ENCODE data around the gene FZR1.
A peak's percentile ranks its signal among the peaks of the same experiment; 100 is the strongest.
"Not testable (repeated sequence)": the region's sequence is repeated elsewhere in the genome, so short reads cannot be mapped to it uniquely, and the experiment has no call there.

Gene FZR1

DNA sequence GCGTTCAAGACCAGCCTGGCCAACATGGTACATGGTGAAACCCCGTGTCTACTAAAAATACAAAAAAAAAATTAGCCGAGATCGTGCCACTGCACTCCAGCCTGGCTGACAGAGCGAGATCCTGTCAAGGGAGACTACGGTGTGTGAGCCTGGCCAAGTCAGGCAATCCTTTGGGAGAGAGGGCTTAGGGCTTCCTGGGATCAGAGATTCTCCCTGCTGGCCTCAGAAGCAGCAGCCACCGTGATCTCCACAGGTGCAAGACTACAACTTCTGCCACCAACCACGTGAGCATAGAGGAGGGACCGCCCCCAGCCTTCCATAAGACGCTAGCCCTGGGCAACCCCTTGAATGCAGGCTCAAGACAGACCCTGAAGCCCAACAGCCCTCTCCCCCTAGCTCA, 43.7 kb downstream of the FZR1 start:
- no peak for DNase-seq

DNA sequence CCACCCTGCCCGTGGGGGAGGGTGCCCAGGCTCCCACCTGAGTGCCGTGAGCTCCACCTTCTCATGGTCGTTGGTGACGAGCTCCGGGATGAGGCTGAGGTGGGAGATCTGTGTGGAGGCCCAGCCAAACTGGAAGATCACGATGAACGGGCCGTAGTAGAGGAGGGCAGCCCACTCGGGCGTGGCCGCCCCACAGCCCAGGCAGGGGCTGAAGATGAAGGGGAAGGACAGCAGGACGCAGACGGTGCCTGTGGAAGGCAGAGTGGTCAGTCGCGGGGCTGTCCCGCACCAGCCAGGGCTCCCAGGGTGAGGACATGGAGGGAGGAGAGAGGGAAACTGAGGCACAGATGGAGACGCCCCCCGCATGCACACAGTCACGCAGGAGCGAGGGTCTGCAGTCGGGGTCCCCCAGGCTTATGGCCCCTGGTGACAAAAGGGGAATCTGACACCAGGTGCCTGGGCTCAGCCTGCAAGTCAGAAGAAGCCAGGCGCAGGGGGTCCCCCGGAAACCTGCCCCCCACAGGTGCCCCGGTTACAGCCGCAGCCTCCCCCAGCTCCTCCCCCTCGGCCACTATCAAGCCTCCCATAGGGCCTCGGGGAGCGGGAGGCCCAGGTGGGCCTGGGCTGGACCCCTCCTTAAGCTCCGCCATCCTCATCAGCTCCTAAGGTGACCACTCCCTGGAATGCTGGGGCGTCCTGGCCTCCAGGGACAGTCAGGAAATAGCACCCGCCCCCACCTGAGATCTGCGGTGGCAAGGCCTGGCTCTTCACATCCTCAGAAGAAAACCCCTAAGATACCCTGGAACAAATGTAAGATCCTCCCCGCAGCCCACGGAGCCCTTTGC, 45.1 kb downstream of the FZR1 start:
- no peak for DNase-seq

DNA sequence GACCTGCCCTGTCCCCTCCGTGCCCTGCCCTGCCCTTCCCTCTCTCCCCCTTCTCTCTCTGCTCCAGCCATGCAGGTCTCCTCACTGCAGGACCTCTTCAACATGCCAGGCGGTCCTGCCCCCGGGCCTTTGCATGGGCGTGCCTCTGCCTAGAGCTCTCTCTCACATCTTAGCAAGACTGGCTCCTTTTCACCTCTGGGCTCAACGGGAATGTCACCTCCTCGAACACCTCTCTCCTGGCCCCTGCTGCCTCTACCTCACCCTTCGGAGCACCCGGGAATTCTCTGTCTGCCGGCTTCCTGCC, 45.6 kb downstream of the FZR1 start:
- DNase-seq, result no peak

DNA sequence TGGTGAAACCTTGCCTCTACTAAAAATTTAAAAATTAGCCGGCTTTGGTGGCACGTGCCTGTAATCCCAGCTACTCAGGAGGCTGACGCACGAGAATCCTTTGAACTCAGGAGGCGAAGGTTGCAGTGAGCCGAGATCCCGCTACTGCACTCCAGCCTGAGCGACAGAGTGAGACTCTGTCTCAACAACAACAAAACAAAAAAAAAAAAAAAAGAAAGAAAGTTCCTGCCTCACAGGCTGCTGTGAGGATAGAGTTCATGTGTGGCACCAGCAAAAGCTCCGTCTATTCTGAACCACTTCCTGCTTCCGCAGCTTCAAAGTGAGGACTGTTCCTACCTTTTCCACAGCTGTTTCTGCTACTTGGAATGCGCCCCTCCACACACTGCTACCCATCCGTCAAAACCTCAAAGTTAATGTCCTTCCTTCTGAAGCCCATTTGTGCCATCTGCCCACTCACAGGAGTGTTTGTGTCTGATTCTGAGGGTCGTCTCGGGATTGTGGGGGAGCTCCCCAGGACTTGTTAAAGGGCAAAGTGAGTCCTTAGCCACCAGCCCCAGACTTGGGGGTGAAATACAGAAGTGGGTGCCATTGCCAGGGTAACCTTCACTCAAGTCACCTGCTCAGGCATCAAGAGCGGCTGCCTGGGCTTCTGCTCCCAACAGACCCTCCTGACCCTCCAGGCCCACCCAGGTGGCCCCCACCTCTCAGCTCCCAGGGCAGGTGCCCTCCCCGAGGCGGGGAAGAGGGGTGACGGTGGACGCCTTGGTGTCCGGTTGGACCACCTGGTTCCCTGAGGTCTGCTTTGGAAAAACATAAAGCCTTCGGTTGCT, 48.4 kb downstream of the FZR1 start:
- DNase-seq, result no peak

DNA sequence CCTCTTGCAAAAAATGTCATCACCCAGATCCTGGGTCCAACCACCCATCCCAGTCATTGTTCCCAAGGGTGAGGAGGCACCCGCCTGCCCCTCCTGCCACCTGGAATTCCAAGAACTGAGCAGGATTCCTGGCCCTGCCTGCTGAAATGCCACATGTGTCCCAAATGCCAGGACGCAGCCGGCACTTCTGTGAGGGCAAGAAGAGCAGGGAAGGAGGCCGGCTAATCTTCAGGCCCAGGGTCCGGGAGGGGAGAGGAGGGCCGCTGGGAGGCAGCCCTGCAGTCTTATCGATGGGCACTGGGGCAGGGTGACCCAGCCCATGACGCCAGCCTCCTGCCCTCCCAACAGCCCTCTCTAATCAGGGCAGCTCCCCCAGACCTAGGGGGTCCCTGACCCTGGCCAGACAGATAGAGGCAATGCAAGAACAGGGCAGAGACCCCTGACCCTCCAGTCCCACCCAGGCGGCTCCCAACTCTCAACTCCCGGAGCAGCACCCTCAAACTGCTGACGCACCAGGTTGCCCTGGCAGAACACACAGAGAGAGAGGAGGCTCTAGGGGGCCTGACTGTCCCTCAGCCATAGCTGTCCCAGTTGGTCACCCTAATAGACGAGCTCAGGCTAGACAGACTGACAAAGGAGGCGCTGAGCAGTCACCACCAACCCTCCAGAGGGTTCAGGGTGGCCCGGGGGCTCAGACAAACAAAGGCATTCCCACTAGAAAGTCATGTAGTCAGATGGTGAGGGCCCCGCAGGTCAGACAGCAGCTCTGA, 49.7 kb downstream of the FZR1 start:
- DNase-seq, result no peak

DNA sequence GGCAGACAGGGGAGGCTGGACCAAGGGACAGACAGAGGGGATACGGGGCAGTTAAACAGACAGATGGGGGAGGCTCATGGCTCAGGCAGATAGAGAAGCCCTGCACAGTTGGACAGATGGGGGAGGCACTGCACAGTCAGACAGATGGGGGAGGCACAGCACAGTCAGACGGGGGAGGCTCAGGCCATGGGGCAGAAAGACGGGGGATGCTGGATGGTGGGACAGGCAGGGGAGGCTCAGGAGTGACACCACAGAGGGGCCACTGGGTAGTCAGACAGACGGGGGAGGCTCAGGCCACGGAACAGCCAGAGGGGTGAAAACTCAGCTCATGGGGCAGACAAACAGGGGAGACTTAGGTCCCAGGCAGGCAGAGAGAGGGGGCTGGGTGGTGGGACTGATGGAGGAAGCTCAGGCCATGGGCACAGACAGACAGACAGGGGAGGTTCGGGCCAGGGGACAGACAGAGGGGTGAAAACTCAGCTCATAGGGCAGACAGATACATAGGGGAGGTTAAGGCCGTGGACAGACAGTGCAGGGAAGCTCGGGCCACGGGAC, 50.4 kb downstream of the FZR1 start:
- no peak for DNase-seq

DNA sequence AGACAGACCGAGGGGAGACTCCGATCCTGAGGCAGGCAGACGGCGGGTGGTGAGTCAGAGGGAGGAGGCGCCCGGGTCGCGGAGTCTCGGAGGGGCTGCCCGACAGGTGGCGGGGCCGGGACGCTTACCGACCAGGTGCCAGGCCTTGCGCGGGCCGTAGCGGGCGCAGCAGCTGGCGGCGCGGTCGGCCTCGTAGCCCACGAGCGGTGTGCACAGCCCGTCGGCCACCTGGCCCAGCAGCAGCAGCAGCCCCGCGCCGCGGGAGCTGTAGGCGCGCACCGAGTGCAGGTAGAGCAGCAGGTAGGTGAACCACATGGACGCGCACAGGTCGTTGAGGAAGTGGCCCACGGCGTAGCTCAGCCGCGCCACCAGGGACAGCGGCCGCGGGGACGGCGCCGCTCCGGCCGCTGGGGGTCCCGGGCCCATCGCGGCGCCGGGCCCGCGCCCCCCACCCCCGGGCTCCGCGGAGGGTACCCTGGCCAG, 50.9 kb downstream of the FZR1 start:
- DNase-seq, result no peak

DNA sequence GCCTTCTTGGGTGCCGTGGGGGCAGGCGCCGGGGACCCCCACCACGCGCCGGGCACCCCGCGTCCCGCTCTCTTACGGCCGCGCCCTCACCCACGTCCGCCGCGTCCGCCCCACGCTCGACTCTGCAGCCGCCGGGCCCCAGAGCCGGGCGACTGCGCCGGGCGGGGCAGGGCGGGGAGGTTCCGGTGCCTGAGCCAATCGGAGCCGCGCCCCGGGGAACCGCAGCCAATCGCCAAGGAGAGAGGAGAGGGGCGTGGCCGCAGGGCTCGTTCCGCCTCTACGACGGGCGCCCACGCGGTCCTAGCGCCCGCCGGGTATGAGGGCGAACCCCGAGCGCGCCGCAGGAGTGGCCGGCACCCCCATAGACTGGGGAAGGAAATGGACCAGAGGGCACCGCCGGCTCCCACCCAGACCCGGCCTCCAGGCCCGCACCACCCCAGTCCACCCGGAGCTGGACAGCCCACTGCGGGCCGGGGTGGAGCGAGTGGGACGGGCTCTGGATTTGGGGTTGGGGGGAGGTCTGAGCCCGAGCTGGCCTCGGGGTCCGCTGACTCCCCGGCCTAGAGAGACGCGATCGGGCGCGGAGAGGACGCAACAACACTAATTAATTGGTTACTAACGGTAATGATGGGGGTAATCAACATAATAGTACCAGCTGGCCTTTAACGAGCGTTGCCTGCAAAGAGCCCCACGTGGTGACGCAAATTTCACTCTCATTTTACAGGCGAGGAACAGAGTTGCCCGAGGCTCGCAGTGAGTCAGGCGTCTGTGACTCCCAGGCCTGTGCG, 51.5 kb downstream of the FZR1 start, which contains the start of gene MFSD12:
TSS of gene MFSD12 (minus strand) at position 126 of the 788 bp plus-strand sequence. CDS start 183 bp downstream, outside the sequence.
- peak; percentile 57 for DNase-seq

DNA sequence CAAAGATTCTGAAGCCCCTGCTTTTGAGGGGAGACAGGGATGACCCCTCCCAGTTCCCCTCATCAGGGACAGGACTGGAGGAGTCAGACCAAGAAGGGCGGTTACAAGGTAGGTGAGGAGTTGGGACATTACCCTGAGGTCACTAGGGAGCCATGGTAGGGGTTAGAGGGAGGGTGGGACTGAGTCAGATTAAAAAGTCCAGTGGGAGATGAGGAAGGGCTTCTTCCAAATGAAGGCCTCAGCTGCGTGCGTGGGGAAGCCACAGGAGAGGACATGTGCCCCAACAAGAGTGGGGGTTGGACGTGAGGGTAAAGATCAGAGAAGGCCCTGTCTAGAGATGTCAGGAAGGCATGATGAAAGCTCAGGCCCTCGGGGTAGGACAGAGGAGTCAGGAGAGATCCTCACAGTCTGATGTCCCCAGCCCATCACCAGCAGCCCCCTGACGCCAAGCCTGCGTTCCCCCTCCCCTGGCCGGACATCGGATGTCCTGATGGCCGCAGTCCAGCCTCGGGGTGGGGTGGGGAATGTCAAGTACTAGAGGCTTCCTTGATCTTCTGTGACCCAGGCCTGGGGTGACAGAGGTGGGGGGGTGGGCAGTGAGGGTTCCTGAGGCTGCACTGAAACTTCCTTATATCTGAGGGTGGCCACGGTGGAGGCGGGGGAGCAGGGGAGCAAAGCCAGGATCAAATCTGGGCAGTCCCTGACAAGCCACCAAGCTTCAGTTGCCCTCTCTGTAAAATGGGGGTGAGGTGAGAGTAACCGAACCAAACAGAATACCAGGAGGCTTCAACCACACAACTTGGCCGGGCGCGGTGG, 57.8 kb downstream of the FZR1 start:
- no peak for DNase-seq

DNA sequence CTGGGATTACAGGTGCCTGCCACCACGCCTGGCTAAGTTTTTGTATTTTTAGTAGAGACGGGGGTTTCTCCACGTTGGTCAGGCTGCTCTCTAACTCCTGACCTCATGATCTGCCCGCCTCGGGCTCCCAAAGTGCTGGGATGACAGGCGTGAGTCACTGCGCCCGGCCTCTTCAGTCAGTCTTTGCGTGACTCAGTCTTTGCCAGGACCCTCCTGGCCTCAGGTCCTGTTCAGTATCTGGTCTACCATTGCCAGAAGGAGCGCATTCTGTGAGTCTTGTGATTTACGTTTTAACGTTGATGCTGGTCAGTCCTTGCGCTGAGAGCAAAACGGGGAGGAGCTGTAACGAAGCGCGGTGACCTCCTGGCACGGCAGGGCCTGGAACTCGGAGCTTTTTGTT, 59.0 kb downstream of the FZR1 start:
- no peak for DNase-seq

DNA sequence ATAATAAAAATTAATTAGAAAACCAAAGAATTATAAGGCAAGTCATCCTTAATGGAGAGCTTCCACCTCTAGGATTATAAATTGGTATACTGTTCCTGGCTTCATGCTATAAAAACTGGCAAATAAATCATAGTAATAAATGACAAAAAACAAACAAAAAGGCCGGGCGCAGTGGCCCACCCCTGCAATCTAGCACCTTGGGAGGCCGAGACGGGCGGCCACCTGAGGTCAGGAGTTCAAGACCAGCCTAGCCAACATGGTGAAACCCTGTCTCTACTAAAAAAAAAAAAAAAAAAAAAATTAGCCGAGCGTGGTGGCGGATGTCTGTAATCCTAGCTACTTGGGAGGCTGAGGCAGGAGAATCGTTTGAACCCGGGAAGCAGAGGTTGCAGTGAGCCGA, 63.9 kb downstream of the FZR1 start:
- not testable (repeated sequence) for DNase-seq

DNA sequence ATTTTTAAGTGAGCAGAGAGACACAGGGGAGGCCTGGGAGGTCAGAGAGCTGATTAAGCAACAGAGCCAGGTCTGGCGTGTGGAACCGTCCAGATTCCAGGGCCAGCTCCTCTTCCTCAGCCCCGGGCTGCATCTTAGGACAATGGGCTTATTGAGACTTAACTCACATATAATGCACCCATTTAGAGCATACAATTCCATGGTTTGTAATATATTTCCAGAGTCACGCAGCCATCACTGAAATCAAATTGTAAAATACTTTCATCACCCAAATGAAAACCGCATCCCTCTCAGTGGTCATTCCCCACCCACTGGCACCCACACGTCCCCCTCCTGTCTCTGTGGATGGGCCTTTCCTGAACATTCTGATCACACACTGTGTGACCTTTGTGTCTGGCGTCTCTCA, 64.5 kb downstream of the FZR1 start:
- no peak for DNase-seq

DNA sequence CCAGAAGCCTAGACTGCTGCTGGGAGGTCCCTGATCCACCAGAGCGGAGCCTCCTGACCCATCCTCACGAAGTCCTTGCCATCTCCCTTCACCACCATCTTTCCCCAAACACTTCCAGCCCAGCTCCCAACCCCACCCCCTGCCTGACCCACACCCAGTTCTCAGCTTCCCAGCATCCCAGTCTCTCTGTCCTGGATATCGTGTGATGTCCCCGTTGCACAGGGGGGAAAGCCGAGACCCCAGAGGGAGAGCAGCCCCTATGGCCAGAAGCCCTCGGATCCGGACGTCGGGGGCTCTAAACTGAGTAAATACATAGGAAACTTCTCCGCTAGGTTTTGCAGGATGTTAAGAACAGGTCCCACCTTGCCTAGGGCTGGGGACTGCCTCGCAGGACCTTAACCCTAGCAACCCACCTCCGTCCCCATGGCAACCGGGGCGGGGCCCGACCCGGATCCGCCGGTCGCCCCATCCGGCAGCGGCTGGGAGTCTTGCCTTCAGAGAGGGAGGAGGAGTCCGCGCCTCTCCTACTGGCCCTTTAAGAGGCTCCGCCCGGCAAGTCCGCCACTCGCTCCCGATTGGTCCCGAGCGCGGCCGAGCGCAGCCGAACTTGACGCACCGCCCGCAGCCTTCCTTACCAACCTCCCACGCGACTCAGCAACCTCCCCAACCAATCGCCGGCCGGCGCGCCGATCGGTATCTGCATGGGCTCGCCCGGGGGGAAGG, 66.2 kb downstream of the FZR1 start:
- DNase-seq, result peak; percentile 85

DNA sequence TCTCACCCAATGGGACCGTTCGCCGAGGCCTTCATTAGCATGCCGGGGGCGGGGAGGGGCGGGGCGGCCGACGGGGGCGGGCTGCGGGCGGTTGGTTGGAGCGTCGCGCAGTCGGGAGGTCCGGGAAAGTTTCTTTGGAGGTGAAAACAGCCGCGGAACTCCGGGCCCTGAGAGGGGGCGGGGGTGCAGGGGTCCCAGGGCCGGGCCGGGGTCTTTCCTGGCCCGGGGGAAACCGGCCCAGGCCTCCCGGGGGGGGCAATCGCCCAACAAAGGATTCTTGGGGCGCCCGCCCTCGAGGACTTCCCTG, 66.7 kb downstream of the FZR1 start, which contains the start of gene HMG20B:
TSS of gene HMG20B (plus strand) at position 90 of the 307 bp plus-strand sequence. CDS start 366 bp downstream, outside the sequence.
- no peak for DNase-seq

DNA sequence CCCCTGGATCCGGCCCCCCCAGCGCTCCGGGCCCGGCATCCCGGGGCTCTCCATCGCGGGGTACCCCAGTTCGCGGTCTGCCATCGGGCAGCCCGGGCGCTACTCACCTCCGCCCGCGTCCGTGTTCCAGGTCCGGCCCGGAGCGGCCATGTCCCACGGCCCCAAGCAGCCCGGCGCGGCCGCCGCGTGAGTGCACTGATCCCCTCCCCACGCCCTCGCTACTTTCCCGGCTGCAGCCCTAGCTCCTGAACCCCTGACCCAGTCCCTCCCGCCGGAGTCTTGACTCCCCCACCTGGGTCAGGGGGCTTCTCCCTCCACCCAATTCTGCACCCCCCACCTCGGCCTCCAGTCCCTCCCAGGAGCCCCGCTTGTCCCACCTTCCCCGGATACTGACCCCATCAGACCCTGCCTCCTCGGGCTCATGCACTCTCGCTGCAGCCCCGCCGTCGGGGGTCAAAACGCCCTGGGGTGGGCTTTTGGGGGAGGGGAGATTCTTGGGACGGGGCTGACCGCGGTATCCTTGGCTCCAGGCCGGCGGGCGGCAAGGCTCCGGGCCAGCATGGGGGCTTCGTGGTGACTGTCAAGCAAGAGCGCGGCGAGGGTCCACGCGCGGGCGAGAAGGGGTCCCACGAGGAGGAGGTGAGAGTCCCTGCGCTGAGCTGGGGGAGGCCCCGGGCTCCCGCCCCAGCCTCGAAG, 67.2 kb downstream of the FZR1 start:
- no peak for DNase-seq

DNA sequence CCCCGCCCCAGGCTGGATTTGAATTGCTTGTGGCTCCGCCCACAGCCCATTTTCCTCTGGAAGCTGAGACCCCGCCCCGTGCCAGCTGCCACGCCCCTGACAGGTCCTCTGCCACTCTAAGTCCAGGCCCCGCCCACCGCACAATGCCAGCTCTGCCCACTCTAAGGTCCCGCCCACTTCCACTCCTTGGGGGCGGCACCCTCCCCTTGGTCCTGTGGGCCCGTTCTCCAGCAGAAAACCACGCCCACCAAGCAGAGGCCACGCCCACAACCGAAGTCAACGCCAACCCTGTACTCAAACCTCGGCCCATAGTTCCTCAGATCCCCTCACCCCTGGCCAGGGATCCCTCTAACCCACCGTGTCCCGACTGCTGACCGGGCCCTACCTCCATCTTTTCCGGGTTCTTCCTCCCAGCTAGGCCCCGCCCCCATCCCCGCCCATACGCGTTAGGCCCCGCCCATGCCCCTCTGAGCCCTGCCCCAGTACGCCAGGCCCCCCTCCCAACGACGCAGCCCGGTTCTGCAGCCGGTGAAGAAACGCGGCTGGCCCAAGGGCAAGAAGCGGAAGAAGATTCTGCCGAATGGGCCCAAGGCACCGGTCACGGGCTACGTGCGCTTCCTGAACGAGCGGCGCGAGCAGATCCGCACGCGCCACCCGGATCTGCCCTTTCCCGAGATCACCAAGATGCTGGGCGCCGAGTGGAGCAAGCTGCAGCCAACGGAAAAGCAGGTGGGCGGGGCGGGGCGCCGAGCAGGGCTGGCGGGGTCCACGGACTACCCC, 67.9 kb downstream of the FZR1 start:
- peak; percentile 13 for DNase-seq

DNA sequence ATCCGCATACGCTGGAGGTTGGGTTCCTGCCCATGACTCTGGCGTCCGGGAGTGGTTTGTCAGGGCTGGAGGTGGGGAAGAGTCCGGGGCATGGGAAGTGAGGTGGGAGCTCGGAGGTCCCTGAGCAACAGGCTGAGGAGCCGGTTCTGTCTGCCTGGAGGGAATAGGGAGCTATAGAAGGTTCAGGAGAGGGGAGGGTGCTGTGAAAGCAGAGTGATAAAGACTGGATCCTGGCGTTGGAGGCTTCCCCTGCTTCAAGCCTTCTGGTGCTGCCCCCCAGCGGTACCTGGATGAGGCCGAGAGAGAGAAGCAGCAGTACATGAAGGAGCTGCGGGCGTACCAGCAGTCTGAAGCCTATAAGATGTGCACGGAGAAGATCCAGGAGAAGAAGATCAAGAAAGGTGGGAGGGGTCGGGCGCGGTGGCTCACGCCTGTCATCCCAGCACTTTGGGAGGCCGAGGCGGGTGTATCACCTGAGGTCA, 69.2 kb downstream of the FZR1 start:
- DNase-seq, result no peak

DNA sequence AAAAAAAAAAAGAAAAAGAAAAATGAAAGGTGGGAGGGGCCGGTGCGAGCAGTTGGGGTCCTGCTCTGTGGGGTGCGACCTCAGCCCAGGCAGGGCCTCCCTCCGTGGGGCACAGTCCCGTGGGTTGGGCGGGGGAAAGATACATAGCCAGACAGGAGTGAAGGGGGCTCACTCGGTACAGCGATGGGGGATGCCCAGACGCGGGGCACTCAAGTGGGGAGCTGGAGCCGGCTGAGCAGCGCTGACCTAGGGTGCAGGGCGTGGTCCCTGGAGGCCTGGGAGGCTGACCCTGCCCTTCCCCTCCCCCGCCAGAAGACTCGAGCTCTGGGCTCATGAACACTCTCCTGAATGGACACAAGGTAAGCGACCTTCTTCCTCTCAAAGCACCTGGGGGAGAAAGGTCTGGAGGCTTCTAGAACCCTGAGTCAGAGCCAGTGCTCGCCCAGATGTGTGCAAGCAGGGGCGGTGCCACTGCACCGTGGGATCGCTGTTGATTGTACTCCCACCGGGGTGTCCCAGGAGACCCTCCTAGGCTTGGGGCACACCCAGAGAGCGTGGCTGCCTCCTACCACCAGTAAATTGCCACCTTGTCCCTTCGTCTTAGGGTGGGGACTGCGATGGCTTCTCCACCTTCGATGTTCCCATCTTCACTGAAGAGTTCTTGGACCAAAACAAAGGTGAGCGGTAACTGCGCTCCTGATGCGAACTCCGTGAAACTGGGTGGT, 70.0 kb downstream of the FZR1 start:
- DNase-seq, result no peak
